Kasumi-1 (cell line): ENCODE results near the gene TMOD1.
A peak's percentile ranks its signal among the peaks of the same experiment; 100 is the strongest.

Source experiments
- DNase-seq, 2 experiments: peaks; one replicate each; lab custom pipeline; 2025; lab: John Stamatoyannopoulos, UW

Gene TMOD1

GRCh38 chr9:97548819-97549540 lies 47.5 kb downstream of the TMOD1 start:
- no peak for DNase-seq

GRCh38 chr9:97550386-97550785 lies 48.9 kb downstream of the TMOD1 start:
- no peak for DNase-seq

GRCh38 chr9:97551308-97551707 lies 49.8 kb downstream of the TMOD1 start:
- DNase-seq = no peak

- no peak for DNase-seq
Measured at GRCh38 chr9:97553141-97553540, 51.7 kb downstream of the TMOD1 start.

- DNase-seq = no peak
Measured at GRCh38 chr9:97553841-97554240, 52.4 kb downstream of the TMOD1 start.

- DNase-seq = no peak
Measured at GRCh38 chr9:97554566-97555075, 53.2 kb downstream of the TMOD1 start.

- DNase-seq = no peak
Measured at GRCh38 chr9:97555164-97555563, 53.7 kb downstream of the TMOD1 start.

GRCh38 chr9:97556036-97556720 lies 54.7 kb downstream of the TMOD1 start:
- DNase-seq = no peak

GRCh38 chr9:97556721-97557605 lies 55.5 kb downstream of the TMOD1 start:
- no peak for DNase-seq

GRCh38 chr9:97557606-97558095 lies 56.2 kb downstream of the TMOD1 start:
- DNase-seq = no peak

GRCh38 chr9:97558701-97559101 lies 57.2 kb downstream of the TMOD1 start:
- no peak for DNase-seq

GRCh38 chr9:97559111-97559514 lies 57.6 kb downstream of the TMOD1 start:
- DNase-seq = no peak

- no peak for DNase-seq
Measured at GRCh38 chr9:97560154-97560553, 58.7 kb downstream of the TMOD1 start.

- no peak for DNase-seq
Measured at GRCh38 chr9:97560851-97561250, 59.4 kb downstream of the TMOD1 start.

GRCh38 chr9:97561501-97561900 lies 60.0 kb downstream of the TMOD1 start:
- peak in 1 of 2 experiments; percentile 15 for DNase-seq

- DNase-seq = no peak
Measured at GRCh38 chr9:97562542-97562941, 61.1 kb downstream of the TMOD1 start.

GRCh38 chr9:97563458-97564135 lies 62.1 kb downstream of the TMOD1 start:
- DNase-seq = no peak

GRCh38 chr9:97564291-97565175 lies 63.1 kb downstream of the TMOD1 start:
- no peak for DNase-seq

- no peak for DNase-seq
Measured at GRCh38 chr9:97565262-97565661, 63.8 kb downstream of the TMOD1 start.

- no peak for DNase-seq
Measured at GRCh38 chr9:97567182-97567893, 65.9 kb downstream of the TMOD1 start.
